A549 (cell line): ENCODE measurements around the gene ALKBH6. TPM values are rescaled to one million over a fixed set of nuclear protein-coding genes. Genes with fewer than 3 reads are reported as not detected.
A peak's percentile ranks its signal among the peaks of the same experiment; 100 is the strongest.

Experiments
- ATAC-seq, 2 experiments: fragments of 200-7000 bp in 1 of 2; fragments of >200 bp in 1 of 2; cut with Nextera tagmentation in 1 of 2; cut with Tn5 transposase in 1 of 2; 3 replicates each; pipeline versions ENCODE4 v1.8.0 to v1.9.1; 2018 to 2020; ENCODE audit warnings: mild to moderate bottlenecking in 1 of 2, moderate library complexity in 1 of 2
- CTCF ChIA-PET: fragments of 300-600 bp; sonication (Branson Sonifier 250); formaldehyde crosslinking; extraction: SDS; loops from one replicate; lab custom pipeline; 2021; ENCODE audit warnings: antibody characterized with exemption, inconsistent platforms; lab: Yijun Ruan, JAX
- POLR2A ChIA-PET: fragments of 350-600 bp; formaldehyde crosslinking; extraction: SDS; loops from one replicate; lab custom pipeline; 2021; ENCODE audit warnings: antibody characterized with exemption, inconsistent platforms; lab: Yijun Ruan, JAX
- DNase-seq, 2 experiments: peaks; one replicate each; pipeline versions ENCODE4 v3.0.0 to v3.0.0-alpha.2; 2011 to 2016; ENCODE audit warnings: low read depth in 1 of 2, low spot score in 1 of 2
- FAIRE-seq: peaks from 2 replicates; lab custom pipeline; 2011; peaks lifted over from hg19 to GRCh38; lab: Jason Lieb, UNC
- H3K27ac ChIP-seq, 2 experiments: fragments of >200 bp; sonication (Bioruptor Twin); formaldehyde crosslinking; 3 replicates each; pipeline ENCODE4 v1.5.1; 2016 to 2017
- H3K4me1 ChIP-seq: fragments of >200 bp; sonication (Bioruptor Twin); formaldehyde crosslinking; 3 replicates; pipeline ENCODE4 v1.6.1; 2016
- H3K4me2 ChIP-seq: fragments of >200 bp; sonication (Bioruptor Twin); formaldehyde crosslinking; 3 replicates; pipeline ENCODE4 v1.6.1; 2016
- H3K4me3 ChIP-seq: fragments of >200 bp; sonication (Bioruptor Twin); formaldehyde crosslinking; 3 replicates; pipeline ENCODE4 v1.5.1; 2016
- H3K9me3 ChIP-seq: fragments of >200 bp; sonication (Bioruptor Twin); formaldehyde crosslinking; 3 replicates; pipeline ENCODE4 v1.6.1; 2016
- ATOH8 ChIP-seq: fragments of 250-450 bp; sonication (Bioruptor Pico); IDR thresholded peaks from 2 replicates; pipeline ENCODE4 v1.5.0; 2020; ENCODE audit warnings: low read depth, mild to moderate bottlenecking, moderate library complexity
- BCL3 ChIP-seq: fragments of >200 bp; sonication (Bioruptor Twin); formaldehyde crosslinking; IDR thresholded peaks from 3 replicates; pipeline ENCODE4 v1.6.1; 2016
- CBX2 ChIP-seq: fragments of 200-600 bp; sonication (generic); IDR thresholded peaks from 2 replicates; pipeline ENCODE4 v1.6.1; 2016; ENCODE audit warnings: low read depth, mild to moderate bottlenecking, borderline replicate concordance
- CHD2 ChIP-seq: fragments of 150-350 bp; IDR thresholded peaks from 2 replicates; pipeline ENCODE4 v1.6.1; 2014; ENCODE audit warnings: low read length; ENCODE audit not compliant: partially characterized antibody
- EHF ChIP-seq: fragments of 250-450 bp; sonication (Bioruptor Pico); IDR thresholded peaks from 2 replicates; pipeline ENCODE4 v1.5.0; 2020; ENCODE audit warnings: mild to moderate bottlenecking
- EHMT2 ChIP-seq: fragments of 200-600 bp; sonication (generic); IDR thresholded peaks from 2 replicates; pipeline ENCODE4 v1.6.1; 2016; ENCODE audit warnings: antibody characterized with exemption, low read depth, mild to moderate bottlenecking, moderate library complexity
- ELK1 ChIP-seq: fragments of 150-350 bp; IDR thresholded peaks from 2 replicates; pipeline ENCODE4 v1.6.1; 2014; ENCODE audit warnings: low read depth, mild to moderate bottlenecking, low read length
- ESRRA ChIP-seq: fragments of 150-350 bp; IDR thresholded peaks from 2 replicates; pipeline ENCODE4 v1.6.1; 2014; ENCODE audit warnings: mild to moderate bottlenecking, low read length, borderline replicate concordance
- FOSL2 ChIP-seq, 2 experiments: fragments of 450-650 bp in 1 of 2; fragments of >200 bp in 1 of 2; sonication (Bioruptor Twin) in 1 of 2; formaldehyde crosslinking; IDR thresholded peaks; 2 replicates each; pipeline versions ENCODE4 v1.5.0 to v1.6.1; 2016 to 2020; ENCODE audit warnings: mild to moderate bottlenecking in 1 of 2, moderate library complexity in 1 of 2
- FOXS1 ChIP-seq: fragments of 250-450 bp; sonication (Bioruptor Pico); IDR thresholded peaks from 2 replicates; pipeline ENCODE4 v1.5.0; 2020; ENCODE audit warnings: mild to moderate bottlenecking, moderate library complexity
- GATA3 ChIP-seq: IDR thresholded peaks from 2 replicates; pipeline ENCODE4 v1.6.1; 2012; ENCODE audit warnings: borderline replicate concordance
- HDAC2 ChIP-seq: fragments of 200-600 bp; sonication (generic); IDR thresholded peaks from 2 replicates; pipeline ENCODE4 v1.6.1; 2016
- JUN ChIP-seq, 2 experiments: fragments of >200 bp; sonication (Bioruptor Twin); formaldehyde crosslinking; IDR thresholded peaks; 2 replicates in 1 of 2; 3 replicates in 1 of 2; pipeline ENCODE4 v1.6.1; 2016 to 2017
- KDM1A ChIP-seq: fragments of 200-600 bp; sonication (generic); IDR thresholded peaks from 2 replicates; pipeline ENCODE4 v1.6.1; 2016; ENCODE audit warnings: low read depth, mild to moderate bottlenecking
- NPAS2 ChIP-seq: fragments of 250-450 bp; sonication (Bioruptor Pico); IDR thresholded peaks from 2 replicates; pipeline ENCODE4 v1.8.0; 2022; ENCODE audit warnings: mild to moderate bottlenecking, moderate library complexity, borderline replicate concordance
- PBX3 ChIP-seq: IDR thresholded peaks from 2 replicates; pipeline ENCODE4 v1.6.1; 2012
- PHF8 ChIP-seq: fragments of 200-600 bp; sonication (generic); IDR thresholded peaks from 2 replicates; pipeline ENCODE4 v1.6.1; 2016; ENCODE audit warnings: low read depth, mild to moderate bottlenecking, antibody characterized with exemption, moderate library complexity, borderline replicate concordance
- POLR2A ChIP-seq: IDR thresholded peaks from 2 replicates; pipeline ENCODE4 v1.6.1; 2012; ENCODE audit warnings: mild to moderate bottlenecking, low read length
- RAD21 ChIP-seq, 2 experiments: fragments of >200 bp in 1 of 2; sonication (Bioruptor Twin) in 1 of 2; formaldehyde crosslinking in 1 of 2; IDR thresholded peaks in 1 of 2; conservative IDR thresholded peaks in 1 of 2; 2 replicates in 1 of 2; 3 replicates in 1 of 2; pipeline ENCODE4 v1.6.1; 2012 to 2018; ENCODE audit warnings: inconsistent platforms in 1 of 2
- RARB ChIP-seq: fragments of 250-450 bp; sonication (Bioruptor Pico); IDR thresholded peaks from 2 replicates; pipeline ENCODE4 v1.8.0; 2021; ENCODE audit warnings: mild to moderate bottlenecking, moderate library complexity
- REST ChIP-seq: fragments of 200-600 bp; sonication (generic); IDR thresholded peaks from 2 replicates; pipeline ENCODE4 v1.6.1; 2016; ENCODE audit warnings: antibody characterized with exemption, mild to moderate bottlenecking, moderate library complexity
- RNF2 ChIP-seq: fragments of 200-600 bp; sonication (generic); IDR thresholded peaks from 2 replicates; pipeline ENCODE4 v1.6.1; 2016; ENCODE audit warnings: low read depth, mild to moderate bottlenecking, antibody characterized with exemption, moderate library complexity, borderline replicate concordance
- SREBF2 ChIP-seq: fragments of 450-650 bp; IDR thresholded peaks from 2 replicates; pipeline ENCODE4 v1.6.1; 2014; ENCODE audit warnings: mild to moderate bottlenecking, moderate library complexity
- TP53 ChIP-seq: fragments of 250-450 bp; sonication (Bioruptor Pico); IDR thresholded peaks from 2 replicates; pipeline ENCODE4 v1.5.0; 2021; ENCODE audit warnings: mild to moderate bottlenecking, moderate library complexity
- ZFP36 ChIP-seq: fragments of 450-650 bp; IDR thresholded peaks from 2 replicates; pipeline ENCODE4 v1.6.1; 2014; ENCODE audit warnings: borderline replicate concordance; ENCODE audit not compliant: partially characterized antibody
- ZNF302 ChIP-seq: fragments of 250-450 bp; sonication (Bioruptor Pico); IDR thresholded peaks from 2 replicates; pipeline ENCODE4 v1.9.0; 2021; ENCODE audit warnings: inconsistent platforms, mild to moderate bottlenecking, moderate library complexity
- ZSCAN20 ChIP-seq: fragments of 250-450 bp; sonication (Bioruptor Pico); IDR thresholded peaks from 2 replicates; pipeline ENCODE4 v1.8.0; 2022; ENCODE audit warnings: mild to moderate bottlenecking, moderate library complexity
- WGBS: methylation state at CpG from one replicate; pipeline ENCODE4 v1.1.6; 2017; ENCODE audit errors: missing lambda C conversion rate; 5-methylcytosine and 5-hydroxymethylcytosine counted together
- polyA plus RNA-seq, 4 experiments: library from polyadenylated mRNA; depleted of rRNA in 3 of 4; stranded (reverse); fragments of >200 nt; fragmentation: RNase III in 1 of 4; extraction: RNeasy Plus Mini Kit Qiagen cat#74134 plus additional on column Dnase treatment in 1 of 4; gene quantifications; 2 replicates in 3 of 4; 3 replicates in 1 of 4; pipeline ENCODE4 v1.2.3, GENCODE V29; 2011 to 2017

The ALKBH6 gene
- polyA plus RNA-seq, 2 of the 4 experiments (the other 2 are of a cell fraction) = 34.2 to 47.1 TPM

GRCh38 chr19:36025541-36025940 lies 11.5 kb upstream of the ALKBH6 start:
- Histone ChIP-seq H3K4me3 (no peak overlapping the region), H3K4me1 (no peaks in the 10 kb centered on the region), H3K9me3 (no peaks in the 10 kb centered on the region), H3K27ac (no peak overlapping the region), H3K4me2 (no peak overlapping the region)
- DNase-seq (no peak), FAIRE-seq (no peak), ATAC-seq (no peak)
- 63% methylated on average over 1 of the region's 1 CpG for WGBS
- TF ChIP-seq EHMT2 = no peak
- TF ChIP-seq FOXS1 (CRISPR knock-in tag) = no peak
- no peak for TF ChIP-seq NPAS2 (CRISPR knock-in tag)
- no peak for TF ChIP-seq ZNF302
- TF ChIP-seq JUN (IDR thresholded peaks at IDR 0.05) = no peak
- TF ChIP-seq KDM1A = no peak
- TF ChIP-seq EHF (CRISPR knock-in tag) = no peak
- no peak for TF ChIP-seq ZSCAN20
- no peak for TF ChIP-seq PBX3
- TF ChIP-seq CBX2 = no peak
- TF ChIP-seq ATOH8 (CRISPR knock-in tag) = no peak
- TF ChIP-seq ESRRA = no peak
- TF ChIP-seq FOSL2 (IDR thresholded peaks at IDR 0.05) = no peak
- TF ChIP-seq FOSL2 (CRISPR knock-in tag; IDR thresholded peaks at IDR 0.05) = no peak
- no peak for TF ChIP-seq RNF2
- POLR2A ChIA-PET = no interaction called here
- CTCF ChIA-PET = no interaction called here

GRCh38 chr19:36023432-36023831 lies 9.4 kb upstream of the ALKBH6 start:
- TF ChIP-seq RARB (CRISPR knock-in tag) (no peak), FOXS1 (CRISPR knock-in tag) (no peak), RAD21 (conservative IDR thresholded peaks at IDR 0.05 in 1 of 2, IDR thresholded peaks at IDR 0.05 in 1 of 2) (no peak), TP53 (CRISPR knock-in tag) (no peak), ZFP36 (no peak), POLR2A (no peak), ELK1 (no peak), BCL3 (no peak), EHF (CRISPR knock-in tag) (no peak), CHD2 (no peak), PHF8 (no peak), HDAC2 (no peak), SREBF2 (no peak), GATA3 (no peak), REST (no peak)
- 90% methylated on average over 5 of the region's 5 CpGs for WGBS
- peak; percentile 36 for FAIRE-seq

More at GRCh38 chr19:36023432-36023831, 9.4 kb upstream of the ALKBH6 start:
- Histone ChIP-seq H3K4me1 (no peaks in the 10 kb centered on the region), H3K27ac (no peak overlapping the region), H3K4me2 (no peak overlapping the region), H3K9me3 (no peaks in the 10 kb centered on the region), H3K4me3 (no peak overlapping the region)
- DNase-seq (no peak), ATAC-seq (no peak)
- ChIA-PET CTCF (interaction anchor here (0.9 kb wide), 1 partner anchor 14 kb away, joined by 3 read pairs; no protein-coding TSS in a partner anchor), POLR2A (no interaction called here)
